ENCODE data around the gene SS18L1. TPM values are rescaled to one million over a fixed set of nuclear protein-coding genes. Genes with fewer than 3 reads are reported as not detected.

Gene SS18L1
- total RNA-seq, 4 donors from 2014 or later, result 6.8 to 12.3 (median 11.1) TPM

- no peak for TF ChIP-seq POLR2A (IDR thresholded peaks at IDR 0.05)
- no peak for TF ChIP-seq POLR2AphosphoS5 (IDR thresholded peaks at IDR 0.05)
- TF ChIP-seq CTCF (IDR thresholded peaks at IDR 0.05), result no peak
- no peak for TF ChIP-seq EP300 (IDR thresholded peaks at IDR 0.05)
- Histone ChIP-seq H3K4me1 (no peaks in the 10 kb centered on the region), H3K4me3 (no peak overlapping the region), H3K9me3 (no peaks in the 10 kb centered on the region), H3K36me3 (peaks cover 0 to 98% of the 10 kb centered on the region in 2 donors), H3K27me3 (no peaks in the 10 kb centered on the region), H3K27ac (no peak overlapping the region)
- WGBS, 2 donors (ENCODE audit: low coverage in 1 of 2), result 86 to 93% methylated on average over 7 to 16 of the region's 18 CpGs
- no peak for ATAC-seq
These were observed 54.2 kb downstream of the SS18L1 start for GRCh38 chr20:62197801-62198200.

GRCh38 chr20:62198496-62198895 lies 54.9 kb downstream of the SS18L1 start:
- Histone ChIP-seq H3K36me3 (peaks cover 0 to 99% of the 10 kb centered on the region in 2 donors), H3K4me1 (no peaks in the 10 kb centered on the region), H3K27ac (no peak overlapping the region), H3K4me3 (no peak overlapping the region), H3K9me3 (no peaks in the 10 kb centered on the region), H3K27me3 (no peaks in the 10 kb centered on the region)
- TF ChIP-seq POLR2A (IDR thresholded peaks at IDR 0.05), result no peak
- TF ChIP-seq POLR2AphosphoS5 (IDR thresholded peaks at IDR 0.05), result no peak
- no peak for TF ChIP-seq EP300 (IDR thresholded peaks at IDR 0.05)
- no peak for TF ChIP-seq CTCF (IDR thresholded peaks at IDR 0.05)
- WGBS, 2 donors (ENCODE audit: low coverage in 1 of 2), result 90% methylated on average over 2 of the region's 17 CpGs; no CpG with 5 or more reads in 1 of the 2 donors
- no peak for ATAC-seq

GRCh38 chr20:62198931-62199330 lies 55.4 kb downstream of the SS18L1 start:
- WGBS, 2 donors (ENCODE audit: low coverage in 1 of 2), result 90 to 93% methylated on average over 2 to 3 of the region's 18 CpGs
- Histone ChIP-seq H3K36me3 (peaks cover 0 to 99% of the 10 kb centered on the region in 2 donors), H3K27me3 (no peaks in the 10 kb centered on the region), H3K9me3 (no peaks in the 10 kb centered on the region), H3K4me3 (no peak overlapping the region), H3K4me1 (no peaks in the 10 kb centered on the region), H3K27ac (no peak overlapping the region)
- no peak for ATAC-seq
- TF ChIP-seq POLR2AphosphoS5 (IDR thresholded peaks at IDR 0.05), result no peak
- TF ChIP-seq EP300 (IDR thresholded peaks at IDR 0.05), result no peak
- no peak for TF ChIP-seq POLR2A (IDR thresholded peaks at IDR 0.05)
- no peak for TF ChIP-seq CTCF (IDR thresholded peaks at IDR 0.05)

- TF ChIP-seq POLR2A (IDR thresholded peaks at IDR 0.05) (no peak), CTCF (IDR thresholded peaks at IDR 0.05) (no peak), POLR2AphosphoS5 (IDR thresholded peaks at IDR 0.05) (no peak), EP300 (IDR thresholded peaks at IDR 0.05) (no peak)
- 76 to 100% methylated on average over 1 to 4 of the region's 38 CpGs for WGBS, 2 donors (ENCODE audit: low coverage in 1 of 2)
- H3K36me3 ChIP-seq, result peaks cover 0 to 84% of the 10 kb centered on the region in 2 donors
- H3K4me3 ChIP-seq, result no peak overlapping the region
- no peaks in the 10 kb centered on the region for H3K27me3 ChIP-seq
- no peak for ATAC-seq
- H3K9me3 ChIP-seq, result no peaks in the 10 kb centered on the region
- no peaks in the 10 kb centered on the region for H3K4me1 ChIP-seq
- H3K27ac ChIP-seq, result no peak overlapping the region
These were observed 57.1 kb downstream of the SS18L1 start for GRCh38 chr20:62200491-62201172.
